Medulla oblongata (tissue), 1 donor: ENCODE results near the gene USH1C.

Source experiments
- DNase-seq: peaks from one replicate; pipeline ENCODE4 v3.0.0-alpha.2; 2015; ENCODE audit errors: extremely low spot score

The USH1C gene

DNA sequence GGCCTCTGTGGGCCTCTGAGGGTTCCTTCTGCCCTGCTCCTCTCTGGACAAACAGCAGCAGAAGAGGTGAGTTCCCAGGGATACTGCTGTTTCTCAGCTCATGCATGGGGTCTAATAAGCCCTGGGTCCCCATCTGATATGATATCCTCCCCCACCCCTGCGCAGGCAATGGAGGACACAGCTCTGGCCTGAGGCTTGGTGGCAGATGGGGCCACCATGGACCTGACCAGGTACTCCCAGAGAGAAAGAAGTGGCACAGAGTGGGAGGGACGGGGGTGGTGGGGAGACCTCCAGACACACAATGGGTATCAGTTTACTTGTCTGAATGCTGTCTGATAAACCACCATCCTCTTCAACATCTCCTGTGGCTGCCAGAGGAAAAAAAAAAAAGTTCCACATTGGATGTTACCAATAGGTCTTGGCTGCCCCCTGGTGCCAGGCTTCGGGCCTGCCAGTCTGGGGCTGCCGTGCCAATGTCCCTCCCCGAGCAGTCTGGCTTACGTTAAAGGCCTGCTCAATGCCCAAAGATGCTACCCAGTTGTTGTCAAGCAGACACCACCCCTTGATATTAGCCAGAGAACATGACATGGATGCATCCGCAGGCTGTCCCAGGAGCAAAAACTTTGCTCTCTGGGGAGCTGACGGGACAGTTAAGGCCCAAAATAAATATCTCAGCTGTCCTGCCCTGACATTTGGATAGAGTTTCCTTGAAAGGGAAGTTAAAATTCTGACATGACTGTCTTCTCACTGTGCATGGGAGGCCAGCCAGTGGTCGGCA is 39.7 kb downstream of the USH1C start:
- DNase-seq, result peak; percentile 82

DNA sequence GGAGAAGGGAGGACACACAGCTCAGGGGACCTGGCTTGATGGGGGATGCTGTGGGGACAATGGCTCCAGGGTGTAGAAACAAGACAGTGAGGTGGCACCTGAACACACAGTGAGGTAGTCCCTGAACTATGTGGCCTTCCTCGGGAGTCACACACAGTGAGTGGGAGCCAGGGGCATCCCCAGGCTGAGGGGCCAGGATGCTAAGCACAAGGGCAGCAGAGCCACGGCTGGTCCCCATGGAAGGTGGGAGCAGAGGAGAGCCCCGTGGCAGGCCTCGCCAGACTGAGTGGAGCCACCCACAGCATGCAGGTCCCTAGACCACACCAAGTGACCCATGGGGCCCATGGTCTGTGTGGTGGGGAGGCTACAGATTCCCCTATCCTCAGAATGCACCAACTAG is 41.6 kb downstream of the USH1C start:
- DNase-seq, result no peak

DNA sequence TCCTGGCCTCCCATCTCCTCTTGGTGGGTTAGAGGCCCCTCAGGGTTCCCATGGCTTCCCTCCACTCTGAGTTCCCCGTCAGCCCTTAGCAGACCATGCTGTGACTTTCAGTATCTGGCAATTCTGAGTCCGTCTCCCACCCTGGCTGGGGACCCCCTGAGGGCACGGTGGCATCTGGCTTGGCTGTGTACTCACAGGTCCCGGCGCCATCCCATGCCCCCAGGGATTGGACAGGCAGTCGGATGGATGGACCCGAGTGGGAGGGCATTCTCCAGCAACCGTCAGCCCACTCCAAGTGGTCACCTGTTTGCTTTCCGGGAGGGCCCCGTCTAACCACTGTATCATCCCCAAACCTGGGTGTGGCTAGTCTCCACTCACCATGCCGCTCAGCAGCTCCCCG is 43.5 kb downstream of the USH1C start:
- DNase-seq, result no peak

DNA sequence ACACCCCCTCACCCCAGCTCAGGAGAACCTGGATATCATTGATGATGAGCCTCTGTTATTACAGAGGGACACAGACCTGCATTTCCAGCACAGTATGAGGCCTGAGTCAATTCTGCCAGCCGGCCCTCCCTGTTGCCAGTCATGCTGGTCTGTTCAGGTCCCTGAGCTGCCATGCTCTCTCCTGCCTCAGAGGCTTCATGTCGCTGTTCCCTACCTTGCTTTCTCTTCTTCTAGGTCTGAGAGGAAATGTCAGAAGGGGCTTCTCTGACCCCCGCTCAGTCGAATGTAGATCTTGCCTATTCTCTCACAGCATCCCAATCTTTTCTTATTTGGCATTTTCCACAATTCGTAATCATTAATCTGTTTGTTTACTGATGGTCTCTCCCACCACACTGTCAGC is 45.7 kb downstream of the USH1C start:
- DNase-seq, result no peak

DNA sequence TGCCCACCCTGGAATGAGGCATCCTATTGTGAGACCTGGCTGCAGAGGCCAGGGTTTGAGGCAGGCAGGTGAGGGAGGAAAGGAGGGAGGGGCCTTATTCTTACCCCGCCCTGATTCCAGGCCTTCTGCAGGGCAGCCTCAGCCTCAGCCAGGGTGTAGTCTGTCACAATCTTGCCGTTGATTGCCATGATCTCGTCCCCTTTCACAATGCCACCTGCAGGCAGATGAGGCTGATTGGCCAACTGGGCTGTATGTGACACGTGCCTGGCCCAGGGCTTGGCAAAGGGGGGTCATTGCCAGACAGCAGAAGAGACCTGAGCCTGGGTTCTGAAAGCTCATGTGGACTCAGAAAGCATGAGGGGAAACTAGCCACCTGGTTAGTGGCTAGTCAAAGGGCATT is 46.2 kb downstream of the USH1C start:
- no peak for DNase-seq

DNA sequence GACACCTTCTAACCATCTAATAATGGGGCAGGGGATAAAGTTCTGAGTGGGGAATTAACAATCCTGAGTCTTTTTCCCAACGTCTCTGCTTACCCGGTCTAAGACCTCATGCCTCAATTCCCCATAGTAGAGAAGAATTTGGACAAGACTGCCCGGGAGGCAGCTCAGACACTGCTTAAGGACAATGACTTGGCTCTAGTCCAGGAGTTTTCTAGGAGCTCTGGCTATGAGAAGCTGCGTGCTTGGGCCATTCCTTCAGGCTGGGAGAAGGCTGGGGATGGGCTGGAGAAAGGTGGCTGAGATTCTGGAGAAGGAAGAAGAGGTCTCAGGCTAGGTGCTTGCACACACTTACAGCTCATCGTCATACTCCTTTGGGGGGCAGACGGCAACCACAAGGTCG is 47.8 kb downstream of the USH1C start:
- no peak for DNase-seq

DNA sequence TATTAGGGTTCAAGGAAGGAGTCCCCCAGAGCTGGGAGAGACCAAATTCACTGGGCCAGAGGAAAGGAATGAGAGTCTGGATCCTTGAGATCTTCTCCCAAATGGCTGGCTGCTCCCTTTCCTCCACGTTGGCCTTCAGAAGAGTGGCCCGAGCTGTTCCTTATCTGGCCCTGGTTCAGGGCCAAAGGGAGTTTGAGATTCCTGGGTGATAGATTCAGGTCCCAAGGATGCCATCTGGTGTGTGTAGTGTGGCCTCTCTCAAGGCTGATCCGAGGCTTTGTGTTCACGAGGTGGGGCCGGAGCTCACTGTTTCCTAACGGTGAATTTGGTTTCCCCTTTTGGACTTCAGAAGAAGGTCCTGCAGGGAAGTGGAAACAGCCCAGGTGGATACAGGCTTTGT is 50.2 kb downstream of the USH1C start:
- DNase-seq, result no peak

DNA sequence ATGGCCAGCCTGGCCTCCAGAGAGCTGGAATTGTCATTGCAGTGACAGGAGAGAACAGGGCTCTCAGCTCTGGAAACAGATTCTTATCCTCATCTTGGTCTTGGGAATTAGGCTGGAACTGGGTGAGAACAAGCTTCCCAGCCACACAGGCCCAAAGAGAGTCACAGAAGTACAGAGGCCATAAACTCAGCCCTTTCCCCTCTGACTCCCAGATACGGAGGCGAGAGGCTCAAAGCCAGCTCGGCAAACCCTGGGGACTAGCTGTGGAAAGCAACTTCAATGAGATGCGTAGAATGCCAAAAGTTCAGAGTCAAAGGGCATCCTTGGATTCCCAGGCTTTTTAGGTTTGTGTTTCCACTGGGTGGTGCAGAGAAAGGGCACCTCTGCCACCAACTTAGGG is 53.3 kb downstream of the USH1C start:
- no peak for DNase-seq

DNA sequence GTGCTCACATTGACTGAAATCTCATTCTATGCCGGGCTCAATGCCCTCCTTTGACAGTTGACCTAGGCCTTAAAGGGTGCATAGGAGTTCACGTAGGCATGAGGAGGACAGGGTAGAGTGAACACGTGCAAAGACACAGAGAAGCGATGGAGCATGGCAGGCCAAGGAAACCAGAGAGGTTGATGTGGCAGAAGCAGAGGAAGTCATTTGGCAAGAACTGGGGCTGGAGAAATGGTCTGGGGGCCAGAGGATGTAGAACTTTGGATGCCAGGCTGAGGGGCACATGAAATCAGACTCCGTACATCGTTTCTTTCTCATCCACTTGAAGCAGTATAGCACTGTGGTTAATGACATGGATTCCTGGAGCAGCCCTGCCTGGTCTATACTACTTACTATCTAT is 54.0 kb downstream of the USH1C start:
- DNase-seq, result no peak

DNA sequence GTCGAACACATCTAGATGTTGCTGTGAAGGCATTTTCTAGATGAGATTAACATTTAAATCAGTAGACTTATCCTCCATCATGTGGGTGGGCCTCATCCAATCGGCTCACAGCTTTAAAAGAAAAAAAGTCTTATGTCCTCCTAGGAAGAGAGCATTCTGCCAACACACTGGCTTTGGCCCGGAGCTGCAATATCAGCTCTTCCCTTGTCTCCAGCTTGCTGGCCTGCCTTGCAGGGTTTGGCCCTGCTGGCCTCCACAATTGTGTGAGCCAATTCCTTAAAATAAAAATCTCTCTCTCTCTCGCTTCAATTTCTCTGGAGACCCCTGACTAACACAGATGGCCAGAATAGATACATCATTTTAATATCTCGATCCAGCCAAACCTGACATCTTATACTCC is 54.5 kb downstream of the USH1C start:
- no peak for DNase-seq

DNA sequence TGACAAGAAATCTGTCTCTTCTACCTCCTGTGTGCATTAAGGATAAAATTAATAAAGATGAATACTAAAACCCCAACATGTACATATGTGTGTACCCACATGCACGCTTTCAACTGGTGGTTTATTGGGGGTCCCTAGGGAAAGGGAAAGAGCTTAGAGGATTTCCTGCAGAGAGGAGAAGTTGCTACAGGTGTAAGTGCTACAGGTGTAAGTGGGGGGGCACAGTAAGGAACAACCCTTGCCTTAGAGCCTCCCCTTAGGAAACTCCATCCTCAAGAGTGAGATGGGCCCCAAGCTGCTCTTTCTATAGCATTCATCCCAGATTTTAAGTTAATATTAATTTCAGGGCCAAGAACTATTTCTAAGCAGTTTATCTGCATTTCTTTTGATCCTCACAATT is 55.7 kb downstream of the USH1C start:
- DNase-seq, result no peak

DNA sequence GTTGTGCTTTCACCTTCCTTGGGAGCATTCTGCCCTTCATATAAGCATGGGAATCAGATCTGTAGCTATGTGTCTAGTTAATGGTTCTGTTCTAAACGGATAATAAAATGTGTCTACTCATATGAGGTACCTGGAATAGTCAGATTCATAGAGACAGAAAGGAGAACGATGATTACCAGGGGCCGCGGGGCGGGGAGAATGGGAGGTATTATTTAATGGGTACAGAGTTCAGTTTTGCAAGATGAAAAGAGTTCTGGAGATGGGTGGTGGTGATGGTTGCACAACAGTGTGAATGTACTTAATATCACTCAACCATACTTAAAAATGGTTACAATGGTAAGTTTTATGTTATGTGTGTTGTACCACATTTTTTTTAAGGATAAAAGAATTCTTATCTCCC is 57.6 kb downstream of the USH1C start:
- DNase-seq, result no peak

DNA sequence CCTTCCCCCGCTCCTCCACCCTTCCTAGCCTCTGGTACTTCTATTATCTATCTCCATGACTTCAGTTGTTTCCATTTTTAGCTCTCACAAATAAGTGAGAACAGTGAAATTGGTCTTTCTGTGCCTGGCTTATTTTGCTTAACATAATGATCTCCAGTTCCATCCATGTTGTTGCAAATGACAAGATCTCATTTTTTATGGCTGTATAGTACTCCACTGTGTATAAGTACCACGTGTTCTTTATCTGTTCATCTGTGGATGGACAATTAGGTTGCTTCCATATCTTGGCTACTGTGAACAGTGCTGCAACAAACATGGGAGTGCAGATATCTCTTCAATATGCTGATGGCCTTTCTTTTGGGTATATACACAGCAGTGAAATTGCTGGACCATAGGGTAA is 60.7 kb downstream of the USH1C start:
- DNase-seq, result no peak

DNA sequence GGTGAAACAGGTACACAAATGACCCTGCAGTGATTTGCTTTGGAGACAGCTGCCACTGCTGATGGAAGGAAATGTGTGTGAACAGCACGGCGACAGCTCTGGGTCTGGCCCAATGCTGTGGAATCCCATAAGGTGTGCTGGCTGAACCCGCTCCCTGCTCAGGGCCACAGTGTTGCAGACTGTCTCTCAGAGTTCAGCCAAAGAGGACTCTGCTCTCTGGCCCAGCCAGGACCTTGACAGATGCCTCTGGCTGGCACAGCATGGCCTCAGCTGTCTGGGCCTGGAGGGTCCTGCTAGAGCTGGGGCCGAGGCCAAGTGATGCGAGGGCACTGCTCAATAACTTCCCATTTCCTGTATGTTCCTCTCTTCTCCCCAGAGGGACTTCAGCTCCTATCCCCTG is 62.3 kb downstream of the USH1C start:
- no peak for DNase-seq

DNA sequence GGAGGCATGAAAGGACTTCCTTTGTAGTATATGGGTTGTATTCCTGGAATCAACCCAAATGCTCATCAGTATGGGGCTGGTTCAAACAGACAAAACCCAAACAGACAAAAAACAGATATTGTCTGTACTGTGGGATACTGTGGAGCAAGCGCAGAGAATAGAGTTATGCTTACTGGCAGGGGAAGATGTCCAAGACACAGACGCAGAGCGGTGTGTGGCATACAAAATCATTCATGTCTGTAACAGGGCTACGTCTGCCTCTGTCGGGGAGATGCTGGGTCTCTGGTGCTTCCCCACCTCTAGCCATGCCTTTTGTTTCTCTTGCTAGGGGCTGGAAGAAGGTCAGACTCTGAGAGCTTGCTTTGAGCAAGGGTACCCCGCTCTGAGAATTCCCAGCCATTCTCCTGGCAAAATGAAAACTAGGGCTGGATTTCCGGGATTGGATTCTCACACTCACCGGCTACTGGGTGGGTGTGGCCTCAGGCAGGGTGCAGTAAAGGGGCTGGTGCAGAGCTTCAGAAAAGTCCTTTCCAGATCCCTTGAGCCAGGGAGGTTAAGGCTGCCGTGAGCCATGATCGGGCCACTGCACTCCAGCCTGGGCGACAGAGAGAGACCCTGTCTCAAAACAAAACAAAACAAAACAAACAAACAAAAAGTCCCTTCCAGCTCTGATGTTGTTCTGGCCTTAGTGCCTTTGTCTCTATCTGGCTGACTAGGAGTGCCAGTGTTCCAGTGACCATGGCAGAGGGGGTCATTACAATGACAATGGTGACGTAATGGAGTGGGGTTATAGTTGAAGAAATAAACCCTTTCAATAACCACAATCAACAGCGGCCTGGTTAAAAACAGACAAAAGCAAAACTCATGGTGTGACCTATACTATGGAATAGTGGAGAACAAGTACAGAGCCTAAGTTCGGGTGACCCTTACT is 64.7 kb downstream of the USH1C start:
- DNase-seq, result peak; percentile 56

DNA sequence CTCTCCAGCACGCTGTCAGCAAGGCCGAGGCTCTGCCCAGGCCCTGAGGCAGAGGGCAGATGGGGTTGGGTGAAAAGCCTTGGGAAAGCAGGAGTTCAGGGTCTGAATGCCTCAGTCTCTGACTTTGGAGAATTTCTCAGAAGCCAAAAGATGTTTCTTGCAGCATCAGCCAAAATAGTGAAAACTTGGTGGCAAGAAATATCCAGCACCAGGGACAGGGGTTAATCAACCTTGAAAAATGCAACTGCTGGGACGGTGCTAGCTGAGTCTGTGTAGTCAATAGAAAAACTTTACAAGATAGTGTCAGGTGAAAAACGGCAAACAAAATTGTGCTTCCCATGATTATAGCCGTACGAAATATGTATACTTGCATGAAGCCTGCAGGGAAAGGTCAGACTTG is 66.1 kb downstream of the USH1C start:
- DNase-seq, result no peak

DNA sequence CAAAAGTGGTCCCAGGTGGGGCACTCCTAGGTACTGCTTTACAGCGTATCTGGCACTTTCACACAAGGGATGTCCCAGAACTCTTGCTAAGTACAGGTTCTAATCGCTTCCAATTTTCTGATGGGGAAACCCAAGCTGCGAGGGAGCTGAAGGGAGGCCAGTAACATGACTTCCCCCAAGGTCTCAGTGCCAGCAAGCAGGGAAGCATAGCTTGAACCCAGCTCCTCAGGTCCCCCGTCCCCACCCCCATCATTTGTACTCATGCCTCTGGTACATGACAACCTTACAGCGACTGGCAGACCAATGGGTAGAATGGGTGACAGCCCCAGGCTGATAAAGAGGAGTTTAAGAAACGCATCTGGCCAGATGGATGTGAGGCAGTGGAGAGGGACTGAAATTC is 66.9 kb downstream of the USH1C start:
- DNase-seq, result no peak

DNA sequence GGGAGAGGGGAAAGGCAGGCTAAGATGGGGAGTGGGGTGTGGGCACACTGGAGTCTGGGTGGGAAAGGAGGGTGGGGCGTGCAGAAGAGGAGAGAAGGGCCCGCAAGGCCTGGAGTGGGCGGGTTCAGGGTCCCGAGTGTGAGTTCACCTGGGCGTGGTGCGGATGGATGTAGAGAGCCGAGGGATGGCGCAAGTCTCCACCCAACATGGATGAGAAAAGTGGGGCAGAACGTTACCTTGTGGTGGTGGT is 67.2 kb downstream of the USH1C start:
- no peak for DNase-seq

DNA sequence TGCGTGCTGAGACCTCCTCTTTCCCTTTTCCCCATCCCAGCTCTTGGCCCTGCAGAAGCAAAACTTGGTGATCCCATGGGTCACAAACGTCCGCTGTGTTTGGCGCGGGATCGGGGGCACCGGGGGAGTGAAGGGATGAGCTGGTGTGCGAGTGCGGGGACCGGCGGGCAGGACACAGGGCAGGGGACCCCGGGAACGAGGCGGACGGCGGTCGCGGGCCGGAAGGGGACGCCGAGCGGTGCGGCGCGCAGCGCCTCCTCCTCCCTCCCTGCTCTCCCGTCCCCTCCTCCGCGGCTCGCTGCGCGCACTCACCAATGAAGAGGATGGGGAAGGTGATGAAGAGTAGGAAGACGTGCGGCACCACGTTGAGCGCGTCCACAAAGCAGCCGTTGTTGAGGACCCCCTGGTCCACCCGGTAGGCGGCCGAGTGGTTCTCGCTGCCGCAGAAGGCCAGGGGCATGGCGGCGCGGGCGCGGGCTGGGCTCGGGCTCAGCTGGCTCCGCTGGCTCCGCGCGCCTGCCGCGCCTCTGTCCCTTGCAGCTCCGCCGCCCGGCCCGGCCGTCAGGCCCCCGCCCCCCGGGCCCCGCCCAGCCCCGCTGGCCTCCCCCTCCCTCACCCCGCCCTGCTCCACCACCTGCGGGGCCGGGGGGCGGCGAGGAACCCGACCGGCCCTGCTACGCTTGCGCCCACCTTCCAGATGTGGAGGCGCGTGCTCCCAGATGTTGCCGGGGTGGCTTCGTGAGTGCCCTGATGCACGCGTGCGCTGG is 67.7 kb downstream of the USH1C start, which contains the start of gene ABCC8:
TSS of gene ABCC8 (minus strand) at position 529 of the 767 bp plus-strand sequence. CDS start at position 460, 69 bp downstream.
- DNase-seq, result no peak

DNA sequence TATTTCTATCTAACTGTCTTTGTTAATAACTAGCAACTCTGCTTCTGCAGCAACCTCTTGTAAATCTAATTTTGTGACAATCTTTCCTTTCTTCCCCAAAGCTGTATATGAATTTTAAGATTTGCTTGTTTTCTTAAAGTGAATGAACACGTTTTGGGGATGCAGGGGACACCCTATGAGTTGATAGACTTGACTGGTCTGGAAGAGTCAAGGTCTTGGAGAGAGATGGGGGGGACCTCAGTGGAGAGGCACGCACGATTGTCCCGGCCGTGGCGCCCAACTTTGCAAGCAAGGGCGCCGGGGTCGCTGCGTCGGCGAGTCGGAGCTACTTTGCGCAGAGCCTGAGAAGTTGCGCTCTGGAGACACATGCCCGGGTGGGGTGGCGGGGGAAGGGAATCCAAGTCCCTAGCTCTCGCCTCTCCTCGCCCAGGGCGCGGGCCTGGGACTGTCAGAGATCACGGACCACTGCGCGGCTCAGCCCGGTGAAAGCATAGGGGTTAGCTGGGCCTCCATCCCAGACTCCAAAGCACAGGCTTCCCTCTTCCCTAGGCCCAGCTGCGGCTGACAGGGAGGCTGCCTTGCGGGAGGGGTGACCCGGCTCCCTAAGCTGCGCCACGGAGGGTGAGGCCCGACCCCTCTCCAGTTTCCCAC is 68.4 kb downstream of the USH1C start:
- DNase-seq, result no peak

DNA sequence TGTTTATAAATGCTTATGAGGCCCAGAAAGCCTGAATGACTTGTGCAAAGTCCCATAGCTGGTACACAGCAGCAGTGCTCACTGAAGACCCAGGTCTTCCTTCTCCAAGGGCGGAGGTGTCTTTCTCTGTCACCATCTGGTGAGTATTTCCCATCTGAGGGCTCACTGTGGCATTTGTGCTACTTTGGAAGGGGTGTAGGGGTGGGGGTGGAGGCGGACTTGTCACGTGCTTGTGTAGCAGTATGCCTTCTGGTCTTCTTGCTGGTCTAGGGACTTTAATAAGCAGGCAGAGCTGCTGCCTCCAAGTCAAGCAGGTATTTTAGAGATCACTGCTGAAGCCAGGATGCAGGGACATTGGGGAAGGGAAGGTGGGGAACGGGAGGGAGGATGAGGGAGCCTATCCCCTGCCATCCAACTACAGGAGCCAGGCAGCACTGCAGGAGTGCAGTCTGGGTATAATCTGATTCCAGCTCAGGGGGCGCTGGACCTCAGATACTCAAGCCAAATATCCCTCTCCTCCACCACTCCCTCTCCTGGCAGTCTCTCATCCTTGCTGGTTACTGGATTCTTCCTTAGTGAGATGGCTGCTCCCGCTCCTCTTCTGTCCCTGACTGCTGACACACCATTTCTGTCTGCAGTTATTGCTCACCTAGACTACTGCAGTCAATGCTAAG is 71.0 kb downstream of the USH1C start:
- no peak for DNase-seq
